Right renal pelvis (tissue), 4 donors: ENCODE results near the gene WDFY2. TPM values are rescaled to one million over a fixed set of nuclear protein-coding genes. Genes with fewer than 3 reads are reported as not detected.
A peak's percentile ranks its signal among the peaks of the same experiment; 100 is the strongest.

Source experiments
- DNase-seq, 4 donors: peaks; one replicate each; pipeline ENCODE4 v3.0.0-alpha.2; 2013; ENCODE audit warnings: low read depth in 4 of 4, low spot score in 3 of 4, missing footprints in 1 of 4
- polyA plus RNA-seq, 4 donors: library from polyadenylated mRNA; unstranded; fragments of 120-200 nt; gene quantifications; one replicate each; pipeline ENCODE4 v1.2.1, GENCODE V29; 2013; ENCODE audit not compliant: insufficient read length in 4 of 4

Gene WDFY2
- polyA plus RNA-seq, 4 donors = 11.3 to 15.0 (median 12.5) TPM

DNA sequence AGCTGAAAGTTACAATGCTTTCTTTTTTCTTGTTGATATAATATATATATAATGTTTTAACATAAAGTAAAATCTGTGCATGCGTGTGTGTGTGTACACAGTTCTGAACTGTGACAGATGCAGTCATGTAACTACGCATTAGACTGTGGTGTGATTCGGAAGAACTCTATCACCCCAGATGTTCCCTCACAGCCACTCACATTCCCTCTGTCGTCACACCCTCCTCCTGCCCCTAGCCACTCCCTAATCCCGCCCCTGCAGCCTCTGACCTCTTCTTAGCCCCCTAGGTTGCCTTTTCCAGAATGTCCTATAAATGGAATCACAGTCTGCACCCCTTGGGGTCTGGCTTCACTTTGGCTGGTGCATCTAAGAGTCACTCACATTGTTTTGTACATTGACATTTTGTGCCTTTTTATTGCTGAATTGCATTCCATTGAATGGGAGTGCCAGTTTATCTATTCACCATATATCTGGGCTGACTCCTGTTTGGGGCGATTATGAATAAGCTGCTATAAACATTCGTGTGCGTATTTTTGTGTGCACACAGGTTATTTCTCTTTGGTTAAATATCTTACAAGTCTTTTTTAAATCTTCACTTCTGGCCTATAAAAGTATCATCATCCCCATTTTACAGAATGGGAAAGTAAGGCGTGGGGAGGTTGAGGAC, 199.3 kb downstream of the WDFY2 start:
- no peak for DNase-seq

DNA sequence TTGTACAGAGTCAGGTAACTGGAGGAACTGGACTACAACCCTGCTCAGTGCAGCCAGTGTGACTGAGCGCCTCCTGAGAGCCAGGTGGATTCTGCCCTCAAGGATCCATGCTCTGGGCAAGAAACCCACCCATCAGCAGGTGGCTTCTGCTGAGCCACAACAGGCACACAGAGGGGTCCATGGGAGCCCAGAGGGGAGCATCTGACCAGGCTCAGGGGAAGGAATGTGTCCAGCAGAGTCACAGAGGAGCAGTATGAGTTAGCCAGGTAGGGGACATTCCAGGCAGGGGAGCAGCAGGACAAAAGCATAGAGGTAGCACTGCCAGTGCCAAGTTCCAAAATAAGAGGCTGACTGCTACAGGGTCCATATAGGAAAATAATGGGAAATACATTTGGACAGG, 199.8 kb downstream of the WDFY2 start:
- DNase-seq = no peak

DNA sequence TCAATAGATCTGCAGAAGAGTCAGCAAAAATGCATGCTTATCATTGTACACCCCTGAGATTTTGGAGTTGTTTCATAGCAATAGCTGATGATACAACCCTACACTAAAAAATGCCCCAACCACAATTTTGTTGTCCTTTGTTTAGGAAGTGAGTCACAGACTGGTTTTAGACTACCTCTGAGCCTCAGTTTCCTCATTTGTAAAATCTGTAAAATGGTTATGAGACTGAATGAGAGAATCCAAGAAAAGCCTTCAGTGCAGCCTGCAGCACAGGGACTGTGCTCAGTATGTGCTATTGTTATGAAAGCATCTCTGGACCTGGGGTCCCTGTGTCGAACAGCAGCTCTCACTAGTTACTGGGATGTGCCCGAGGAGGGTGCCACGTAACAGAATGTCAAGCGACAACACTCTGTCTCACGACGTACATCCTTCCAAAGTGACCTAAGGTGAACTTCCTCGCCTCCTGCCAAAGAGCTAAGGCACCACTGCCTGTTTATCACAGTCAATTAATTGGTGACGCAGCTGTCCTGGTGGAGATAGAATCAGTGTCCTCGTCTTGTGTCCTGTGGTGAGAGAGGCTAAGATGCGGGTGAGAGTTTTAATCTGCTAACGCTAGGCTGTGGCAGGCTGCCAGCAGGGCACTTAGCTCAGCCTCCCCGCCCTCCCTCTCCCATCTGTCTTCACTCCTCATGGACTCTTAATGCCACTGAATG, 201.6 kb downstream of the WDFY2 start:
- no peak for DNase-seq

DNA sequence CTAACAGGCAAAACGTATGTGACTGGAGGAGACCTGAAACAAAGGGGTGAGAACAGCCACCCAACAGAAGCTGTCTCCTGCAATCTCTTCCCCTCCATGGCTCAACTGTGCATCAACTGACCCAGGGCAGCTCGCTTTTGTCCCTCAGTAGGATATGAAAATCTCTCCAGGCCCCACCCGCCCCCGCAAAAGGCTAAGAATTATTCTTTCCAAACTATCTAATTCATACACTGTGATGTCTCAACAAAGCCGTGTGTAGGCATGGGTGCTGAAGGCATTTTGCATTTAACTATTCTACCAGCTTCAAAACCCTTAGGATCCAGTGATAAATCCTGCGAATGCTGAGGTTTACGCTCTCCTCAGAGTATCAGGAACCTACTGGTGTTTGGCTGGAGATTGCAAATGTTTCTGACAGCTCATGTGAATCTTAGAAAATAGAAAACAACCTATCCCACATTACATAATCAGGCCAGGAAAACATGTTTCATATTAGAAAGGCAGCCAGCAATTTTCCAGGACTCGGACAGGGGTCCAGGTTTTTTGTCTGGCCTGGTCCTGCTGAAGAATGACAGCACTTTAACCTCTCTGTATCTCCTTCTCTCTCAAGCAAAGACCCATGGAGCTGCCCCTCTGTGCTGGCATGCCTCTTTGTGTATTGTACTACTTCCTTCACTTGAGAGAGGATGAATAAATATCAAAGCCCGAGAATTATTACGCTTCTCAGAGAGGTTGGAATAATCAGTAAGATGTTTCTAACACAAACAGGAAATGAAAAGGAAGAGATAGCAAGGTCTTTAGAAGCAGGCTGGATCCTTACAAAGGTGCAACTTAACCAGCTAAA, 202.4 kb downstream of the WDFY2 start:
- no peak for DNase-seq

DNA sequence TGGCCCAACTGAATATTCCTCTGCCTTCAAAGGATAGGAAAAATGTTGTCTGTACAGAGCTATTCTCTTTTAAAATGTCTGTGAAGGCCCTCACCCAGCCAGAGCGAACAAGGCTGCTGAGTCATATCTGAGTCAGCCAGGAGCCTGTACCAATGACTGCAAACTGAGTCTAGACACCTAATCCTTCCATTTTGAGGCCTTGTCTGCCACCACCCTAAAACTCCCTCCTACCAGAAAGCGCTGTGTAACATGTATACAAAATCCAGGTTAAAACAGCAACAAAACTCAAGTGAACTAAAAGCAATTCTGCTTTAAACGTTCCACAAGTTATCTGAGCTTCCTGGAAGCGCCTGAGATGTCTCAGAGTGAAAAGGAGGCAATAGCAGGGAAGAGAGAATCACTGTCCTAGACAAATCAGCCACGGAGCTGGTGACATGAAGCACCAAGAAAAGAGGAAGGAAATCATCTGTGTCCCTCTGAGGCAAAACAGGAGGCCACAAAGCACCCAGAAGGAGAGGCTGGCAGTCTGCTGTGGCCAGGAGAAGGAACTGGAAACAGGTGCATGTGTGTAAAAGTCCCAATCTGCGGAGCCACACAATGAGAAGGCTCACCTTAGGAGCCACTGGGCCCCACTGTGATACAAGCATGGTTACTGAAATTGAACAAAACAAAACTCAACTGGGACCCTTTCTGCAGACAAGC, 209.5 kb downstream of the WDFY2 start:
- DNase-seq = no peak

DNA sequence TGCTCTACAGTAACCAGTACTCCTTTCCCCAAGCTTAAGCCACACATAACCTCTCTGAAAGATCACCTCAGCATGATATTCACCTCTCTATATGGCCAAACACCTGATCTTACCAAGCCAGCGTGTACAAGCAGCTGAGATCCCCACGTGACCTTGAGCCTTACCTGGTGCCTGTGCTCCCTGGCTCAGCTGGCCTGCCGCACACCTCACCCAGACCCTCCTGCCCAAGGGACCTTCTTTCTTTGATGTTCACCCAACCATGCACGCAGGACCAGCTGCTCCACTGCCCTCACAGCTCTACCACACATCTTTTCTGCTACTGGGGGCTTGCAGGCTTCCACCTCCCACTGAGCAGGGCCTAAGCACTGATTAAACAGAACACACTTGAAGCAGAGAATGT, 210.7 kb downstream of the WDFY2 start:
- no peak for DNase-seq

DNA sequence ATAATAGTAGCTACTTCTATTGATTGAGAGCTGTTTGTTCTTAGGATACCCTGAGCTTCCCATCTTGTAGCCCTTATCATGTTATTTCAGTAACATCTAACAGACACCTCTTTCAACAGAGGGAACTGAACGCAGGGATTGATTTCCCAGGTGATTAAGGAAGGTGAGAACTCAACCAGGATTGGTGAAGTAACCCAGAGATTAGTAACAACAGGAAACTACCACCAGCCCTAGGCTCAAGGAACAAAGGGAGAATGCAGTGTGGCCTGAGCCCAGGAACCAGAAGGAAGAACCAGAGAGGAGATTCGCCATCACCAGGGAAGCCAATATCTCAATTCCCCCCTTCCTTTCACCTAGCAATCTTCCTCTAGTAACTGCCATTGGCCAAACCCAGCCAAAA, 211.2 kb downstream of the WDFY2 start:
- DNase-seq = no peak

DNA sequence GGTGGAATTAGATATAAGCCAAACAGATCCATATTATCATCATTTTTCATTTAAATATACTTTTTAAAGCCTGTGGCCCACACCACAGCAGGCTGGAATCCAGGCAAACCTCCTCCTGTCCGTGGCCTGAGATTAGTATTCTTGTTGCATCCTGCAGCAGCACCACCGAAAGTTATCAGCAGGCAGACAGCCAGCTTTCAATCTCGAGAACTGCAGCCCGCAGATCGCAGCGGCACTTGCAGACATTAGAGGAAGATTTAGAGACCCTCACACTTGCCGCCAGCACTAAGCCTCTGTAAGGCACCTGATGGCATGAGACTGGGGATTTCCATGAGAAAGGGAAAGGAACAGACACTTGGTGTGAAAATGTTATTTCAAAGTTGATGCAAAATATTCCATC, 212.3 kb downstream of the WDFY2 start:
- no peak for DNase-seq

DNA sequence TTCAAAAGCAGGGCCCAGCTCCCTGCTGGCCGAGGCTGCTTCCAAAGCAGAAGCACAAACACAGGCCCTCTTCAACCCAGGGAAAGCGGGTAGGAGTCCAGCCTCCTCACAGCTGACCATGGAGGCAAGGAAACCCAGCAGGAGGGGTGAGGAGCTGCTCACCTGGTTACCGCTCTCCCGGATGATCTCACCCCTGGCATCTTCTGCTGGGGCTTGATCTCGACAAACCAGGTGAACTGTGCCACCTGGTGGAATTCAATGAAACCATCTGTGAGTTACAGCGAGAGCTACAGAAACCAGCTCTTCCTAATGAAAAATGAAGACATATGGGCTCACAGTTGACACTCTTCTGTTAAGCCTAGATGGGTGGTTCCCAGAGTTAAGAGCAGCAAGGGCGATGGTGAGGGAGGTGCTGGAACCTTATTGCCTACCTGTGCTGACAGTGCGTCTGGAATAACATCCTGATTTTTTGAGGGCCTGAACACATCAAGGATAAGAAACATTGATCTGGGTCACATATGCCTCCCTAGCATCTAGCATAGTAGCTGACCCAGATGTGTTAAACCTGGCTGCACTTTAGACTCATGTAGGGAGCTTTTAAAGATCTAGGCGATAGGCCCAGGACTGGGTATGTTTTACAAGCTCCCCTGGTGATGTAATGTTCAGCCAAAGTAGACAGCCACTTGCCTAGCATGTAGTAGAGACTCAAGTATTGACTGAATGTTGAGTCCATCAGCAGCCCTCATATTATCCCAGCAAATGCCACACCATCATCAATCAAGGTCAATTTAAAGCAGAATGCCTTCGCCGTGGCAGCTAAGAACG, 213.6 kb downstream of the WDFY2 start:
- peak in 2 of 4 donors; percentile 44 to 65 for DNase-seq

DNA sequence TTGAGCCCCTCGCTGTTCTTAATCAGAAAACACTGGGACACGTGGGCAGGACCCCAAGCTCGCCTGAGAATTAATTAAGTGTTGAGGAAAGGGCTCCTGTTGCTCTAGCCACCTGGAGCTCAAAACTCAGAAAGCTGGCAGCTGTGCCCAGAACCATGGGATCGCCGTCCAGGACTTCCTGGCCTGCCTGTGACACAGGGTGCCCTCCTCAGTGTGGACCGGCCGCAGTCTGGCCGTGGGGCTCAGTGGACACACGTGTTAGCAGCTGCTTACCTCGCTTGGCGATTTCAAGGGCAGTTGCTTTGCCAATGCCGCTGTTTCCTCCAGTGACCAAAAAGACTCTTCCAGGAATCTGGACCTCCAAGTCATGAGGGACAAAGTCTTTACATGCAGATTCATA, 215.0 kb downstream of the WDFY2 start:
- no peak for DNase-seq

DNA sequence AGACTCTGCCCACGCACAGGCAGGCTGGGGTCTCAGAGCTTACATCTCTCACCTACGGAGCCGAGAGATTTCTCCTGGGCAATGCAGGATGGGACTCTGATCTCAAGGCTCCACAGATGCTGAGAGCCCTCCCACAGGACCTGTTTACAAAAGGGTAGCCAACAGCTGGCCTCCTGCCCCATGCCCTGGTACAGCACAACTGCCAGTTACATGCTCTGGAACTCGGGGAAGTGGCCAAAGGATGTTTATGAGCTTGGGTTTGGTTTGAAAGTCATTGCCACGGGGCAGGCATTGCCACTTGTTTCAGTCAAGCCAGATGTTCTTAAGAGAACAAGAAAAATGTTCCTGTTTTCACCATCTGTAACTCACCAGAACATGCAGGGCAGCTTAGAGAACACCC, 216.2 kb downstream of the WDFY2 start:
- no peak for DNase-seq

DNA sequence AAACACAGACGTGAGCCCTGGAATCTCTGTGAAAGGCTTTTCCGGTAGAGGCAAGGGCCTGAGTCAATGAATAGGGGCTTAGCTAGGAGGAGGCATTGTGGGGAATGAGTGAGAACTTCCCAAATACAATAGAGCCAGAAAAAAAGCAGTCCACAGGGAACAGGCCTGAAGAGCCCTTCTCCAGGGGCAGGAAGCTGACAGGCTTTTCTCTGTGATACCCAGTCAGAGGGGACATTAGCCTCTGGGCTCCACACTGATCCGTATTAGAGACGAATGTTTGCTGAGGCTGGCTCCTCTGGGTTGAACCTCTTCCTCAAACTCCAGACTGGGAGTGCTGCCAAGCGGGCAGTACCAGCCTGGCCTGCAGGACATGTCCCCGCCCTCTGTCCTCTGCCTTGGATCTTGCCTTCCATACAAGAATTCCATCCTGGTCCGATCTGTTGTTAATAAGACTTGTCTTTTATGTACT, 217.4 kb downstream of the WDFY2 start:
- no peak for DNase-seq

DNA sequence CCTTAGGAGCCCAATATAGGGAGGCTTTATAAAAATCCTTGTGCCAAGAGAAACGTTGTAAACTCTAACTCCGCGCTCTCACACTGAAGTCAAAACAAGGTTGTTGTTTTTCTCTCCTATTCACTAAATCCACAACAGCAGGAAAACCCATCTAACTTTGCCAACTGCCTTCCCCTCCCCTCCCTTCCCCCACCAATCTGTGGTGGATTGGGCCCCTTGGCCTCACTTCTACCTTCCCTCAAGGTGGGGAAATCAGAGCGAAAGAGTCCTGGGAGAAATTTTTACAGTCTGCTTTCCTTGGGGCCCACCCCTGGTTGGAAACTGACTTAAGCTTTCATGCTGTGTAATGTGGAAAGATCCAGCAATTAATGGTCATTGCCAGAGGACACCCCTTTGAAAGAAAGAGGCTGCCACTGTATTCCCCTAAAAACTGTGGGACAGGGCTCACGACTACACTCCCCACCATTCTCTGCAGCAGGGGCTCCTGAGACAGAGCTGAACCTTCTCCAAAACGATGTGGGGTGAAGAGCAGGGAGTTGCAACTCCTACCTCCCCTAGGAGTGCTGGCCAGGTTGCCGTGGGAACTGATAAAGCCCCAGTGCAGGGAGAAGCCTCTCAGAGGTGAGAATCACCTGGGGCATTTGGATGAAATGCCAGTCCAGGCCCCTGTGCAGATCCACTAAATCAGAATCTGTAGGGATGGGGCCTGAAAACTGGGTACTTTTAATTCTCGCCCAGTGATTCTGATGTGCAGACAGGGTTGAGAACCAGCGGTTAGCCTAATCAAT, 218.6 kb downstream of the WDFY2 start:
- no peak for DNase-seq

DNA sequence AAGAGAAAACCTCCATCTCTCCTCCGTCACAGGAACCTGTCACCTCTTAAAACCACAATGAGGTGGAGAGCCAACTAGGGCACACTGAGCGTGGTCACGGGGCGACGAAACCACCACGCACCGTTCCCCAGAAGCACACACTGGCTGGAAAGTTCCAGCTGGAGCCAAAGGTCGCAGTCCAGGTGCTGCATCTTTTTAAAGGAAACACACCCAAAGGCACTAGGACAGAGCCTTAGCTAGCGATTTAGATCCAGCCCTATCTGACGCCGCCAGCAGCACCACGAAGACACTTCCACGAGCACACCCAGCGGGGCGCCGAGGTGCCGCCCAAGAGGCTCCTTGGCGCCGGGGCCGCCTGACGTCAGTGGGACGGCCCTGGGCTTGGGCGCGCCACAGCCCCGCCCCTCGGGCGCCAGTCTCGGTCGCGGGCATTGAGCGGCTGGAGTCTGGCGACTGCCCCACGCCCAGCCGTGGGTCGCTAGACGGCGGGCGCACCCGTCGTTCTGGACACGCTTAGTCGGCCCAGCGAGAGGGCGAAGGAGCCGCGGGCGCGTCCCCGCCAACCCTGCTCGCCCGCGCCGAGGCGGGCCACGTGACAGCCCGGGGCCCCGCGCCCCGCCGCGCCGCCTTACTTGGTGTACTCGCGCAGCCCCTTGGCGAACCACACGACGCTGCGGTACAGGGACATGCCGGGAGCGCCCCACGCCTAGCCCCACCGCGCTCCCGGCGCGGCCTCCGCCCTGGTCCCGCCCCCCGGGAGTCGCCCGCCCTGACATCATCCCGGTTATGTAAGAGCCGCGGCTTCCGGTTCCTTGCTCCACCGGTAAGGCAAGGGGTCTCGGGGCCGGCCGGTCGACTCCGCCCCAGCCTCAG, 219.4 kb downstream of the WDFY2 start, which contains the start of gene DHRS12:
DHRS12 (minus strand) TSS at position 742 of the 873 bp plus-strand sequence. CDS start 4,504 bp downstream, outside the sequence.
- DNase-seq = peak; percentile 71 to 74 (median 74)

DNA sequence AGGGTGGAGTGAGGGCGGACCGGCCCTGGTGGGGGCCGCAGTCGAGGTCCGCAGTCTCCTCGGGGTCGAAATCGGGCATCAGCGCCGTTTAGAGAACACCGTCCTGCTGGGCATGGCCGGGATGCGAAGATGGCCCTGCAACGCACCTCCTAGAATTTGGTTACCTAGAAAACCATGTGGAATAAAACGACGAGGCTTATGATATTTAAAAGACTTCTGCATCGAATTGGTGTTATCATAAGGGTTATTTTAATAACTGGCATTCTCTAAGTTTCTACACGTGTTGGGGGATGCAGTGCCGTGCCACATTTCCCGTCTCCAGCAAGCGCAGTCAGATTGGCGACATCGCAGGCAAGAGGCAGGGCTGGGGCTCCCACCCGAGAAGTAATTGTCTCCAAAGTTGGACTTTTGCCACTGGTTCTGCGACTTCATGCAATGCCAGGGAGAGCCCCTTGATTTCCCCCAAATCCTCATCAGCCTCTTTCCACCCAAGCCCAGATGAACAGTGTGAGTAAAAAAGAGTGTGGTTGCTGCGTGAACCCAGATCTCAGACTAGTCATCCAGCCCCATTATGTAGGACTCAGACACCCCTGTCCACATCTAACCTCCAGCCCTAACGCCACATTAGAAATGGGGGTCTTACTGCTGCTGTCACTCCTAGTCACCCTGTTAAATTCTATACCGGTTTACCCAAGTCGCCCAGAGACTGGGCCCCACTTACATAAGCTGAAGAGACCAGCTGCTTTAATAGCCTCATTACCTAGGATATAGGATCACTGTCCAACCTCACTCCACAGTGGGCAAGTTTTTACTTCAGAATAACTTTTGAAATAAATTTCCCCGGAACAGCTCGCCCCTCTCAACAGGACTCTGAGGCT, 220.3 kb downstream of the WDFY2 start:
- peak in 1 of 4 donors; percentile 38 for DNase-seq

DNA sequence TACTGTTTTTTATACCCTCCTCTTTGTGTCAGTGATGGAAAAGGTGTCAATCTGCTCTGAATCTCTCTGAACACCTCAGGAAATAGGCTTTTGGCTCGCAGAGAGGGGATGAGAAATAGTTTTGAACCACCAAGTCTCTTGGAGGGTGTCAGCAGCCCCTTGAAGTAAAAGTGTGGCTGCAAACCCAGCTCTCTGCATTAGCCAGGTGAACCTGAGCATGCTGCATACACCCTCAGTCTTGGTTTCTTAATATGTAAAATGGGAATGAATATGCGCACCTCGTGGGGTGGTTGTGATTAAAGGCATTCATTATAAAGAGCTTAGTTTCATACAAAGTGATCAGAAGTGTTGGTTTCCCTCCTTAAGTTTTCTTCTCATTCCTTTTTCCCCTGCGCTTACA, 221.1 kb downstream of the WDFY2 start:
- no peak for DNase-seq

DNA sequence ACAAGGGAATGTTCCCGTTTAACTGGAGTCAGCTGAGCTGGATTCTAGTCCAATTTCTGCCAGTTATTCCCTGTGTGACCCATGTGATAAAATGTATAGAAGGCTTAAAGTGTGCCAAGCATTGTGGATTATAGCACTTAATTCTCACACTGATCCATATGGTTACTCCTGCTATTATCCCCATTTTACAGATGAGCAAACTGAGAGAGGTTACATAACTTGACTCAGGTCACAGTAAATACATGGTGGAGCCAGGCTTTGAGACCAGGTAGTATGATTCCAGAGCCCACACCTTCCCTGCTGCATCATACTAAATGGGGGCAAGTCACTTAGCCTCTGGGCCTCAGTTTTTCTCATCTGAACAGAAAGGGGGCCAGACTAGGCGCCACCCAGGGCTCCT, 221.7 kb downstream of the WDFY2 start:
- DNase-seq = no peak
